CD1c-positive myeloid dendritic cell (primary cell): ENCODE results near the gene NT5DC2.

Experiments
- DNase-seq: peaks from one replicate; pipeline ENCODE4 v3.0.0-alpha.2; 2016; ENCODE audit errors: extremely low spot score

NT5DC2 gene

GRCh38 chr3:52488746-52489145 lies 44.9 kb downstream of the NT5DC2 start:
- no peak for DNase-seq

GRCh38 chr3:52487788-52488691 lies 45.6 kb downstream of the NT5DC2 start:
- no peak for DNase-seq

GRCh38 chr3:52487050-52487787 lies 46.4 kb downstream of the NT5DC2 start:
- DNase-seq = no peak

- no peak for DNase-seq
These were observed 48.8 kb downstream of the NT5DC2 start for GRCh38 chr3:52484680-52485461.

GRCh38 chr3:52483577-52484381 lies 49.9 kb downstream of the NT5DC2 start:
- DNase-seq = no peak

- no peak for DNase-seq
These were observed 50.6 kb downstream of the NT5DC2 start for GRCh38 chr3:52483081-52483480.

- no peak for DNase-seq
These were observed 51.7 kb downstream of the NT5DC2 start for GRCh38 chr3:52481819-52482521.

GRCh38 chr3:52480768-52481715 lies 52.6 kb downstream of the NT5DC2 start:
- DNase-seq = no peak

GRCh38 chr3:52479877-52480575 lies 53.6 kb downstream of the NT5DC2 start:
- peak; percentile 55 for DNase-seq

GRCh38 chr3:52479037-52479876 lies 54.4 kb downstream of the NT5DC2 start:
- DNase-seq = no peak

- DNase-seq = peak; percentile 85
These were observed 55.9 kb downstream of the NT5DC2 start for GRCh38 chr3:52477796-52478095.

- no peak for DNase-seq
These were observed 56.4 kb downstream of the NT5DC2 start for GRCh38 chr3:52477076-52477795.
